Measurements from ENCODE around the gene DMKN. TPM values are rescaled to one million over a fixed set of nuclear protein-coding genes. Genes with fewer than 3 reads are reported as not detected.
A peak's percentile ranks its signal among the peaks of the same experiment; 100 is the strongest.

DMKN gene
- total RNA-seq, 2 donors from 2014 or later: 3.7 to 7.5 TPM

DNA sequence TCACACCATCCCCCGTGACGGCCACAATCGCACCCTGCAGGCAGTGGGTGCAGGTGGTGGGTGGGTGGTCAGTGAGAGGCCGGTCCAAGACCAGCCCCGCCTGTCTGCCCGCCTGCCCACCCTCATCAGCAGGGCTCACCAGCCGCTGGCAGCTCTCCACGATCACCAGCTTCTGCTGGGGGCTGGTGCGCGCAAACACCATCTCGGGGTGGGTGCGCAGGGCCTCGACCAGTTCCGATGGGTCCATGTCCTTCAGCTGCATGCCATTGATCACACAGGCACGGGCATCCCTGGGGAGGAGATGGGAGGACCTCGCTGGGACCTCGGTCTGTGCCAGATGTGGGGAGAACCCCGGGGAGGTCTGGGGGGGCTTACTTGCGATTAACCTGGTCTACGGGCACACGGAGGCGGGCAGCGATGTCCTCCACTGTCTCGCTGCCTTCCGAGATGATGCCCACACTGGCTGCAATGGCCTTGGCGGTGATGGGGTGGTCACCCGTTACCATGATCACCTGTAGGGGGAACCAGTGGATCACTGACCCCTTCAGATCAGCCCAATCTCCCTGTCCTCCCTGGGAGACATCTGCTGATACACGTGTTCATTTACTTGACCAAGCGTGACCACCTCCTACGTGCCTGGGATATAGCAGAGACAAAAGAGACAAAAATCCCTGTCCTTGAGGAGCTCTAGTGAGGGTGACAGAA is 42.0 kb upstream of the DMKN start:
- H3K4me1 Mint-ChIP-seq (ENCODE audit: low read depth): peaks cover 5% of the 10 kb centered on the region
- ATAC-seq (replicated peaks in 1 of 2): no peak
- H3K9me3 Mint-ChIP-seq: no peaks in the 10 kb centered on the region
- H3K4me3 Mint-ChIP-seq: no peak overlapping the region
- H3K36me3 Mint-ChIP-seq (ENCODE audit: insufficient read depth in 2 of 2): no peaks in the 10 kb centered on the region
- no peak for DNase-seq
- H3K27ac Mint-ChIP-seq: no peak overlapping the region
- peaks cover 32% of the 10 kb centered on the region for H3K27me3 Mint-ChIP-seq (ENCODE audit: low read depth)

GRCh38 chr19:35554076-35554475 is 40.6 kb upstream of the DMKN start:
- Mint-ChIP-seq H3K27ac (no peak overlapping the region), H3K4me1 (ENCODE audit: low read depth) (peaks cover 9% of the 10 kb centered on the region), H3K4me3 (no peak overlapping the region), H3K36me3 (ENCODE audit: insufficient read depth in 2 of 2) (peaks cover 0 to 3% of the 10 kb centered on the region in 2 donors), H3K27me3 (ENCODE audit: low read depth) (peaks cover 18% of the 10 kb centered on the region), H3K9me3 (no peaks in the 10 kb centered on the region)
- ATAC-seq (replicated peaks in 1 of 2) (peak in 1 of 2 donors; percentile 18), DNase-seq (no peak)

DNA sequence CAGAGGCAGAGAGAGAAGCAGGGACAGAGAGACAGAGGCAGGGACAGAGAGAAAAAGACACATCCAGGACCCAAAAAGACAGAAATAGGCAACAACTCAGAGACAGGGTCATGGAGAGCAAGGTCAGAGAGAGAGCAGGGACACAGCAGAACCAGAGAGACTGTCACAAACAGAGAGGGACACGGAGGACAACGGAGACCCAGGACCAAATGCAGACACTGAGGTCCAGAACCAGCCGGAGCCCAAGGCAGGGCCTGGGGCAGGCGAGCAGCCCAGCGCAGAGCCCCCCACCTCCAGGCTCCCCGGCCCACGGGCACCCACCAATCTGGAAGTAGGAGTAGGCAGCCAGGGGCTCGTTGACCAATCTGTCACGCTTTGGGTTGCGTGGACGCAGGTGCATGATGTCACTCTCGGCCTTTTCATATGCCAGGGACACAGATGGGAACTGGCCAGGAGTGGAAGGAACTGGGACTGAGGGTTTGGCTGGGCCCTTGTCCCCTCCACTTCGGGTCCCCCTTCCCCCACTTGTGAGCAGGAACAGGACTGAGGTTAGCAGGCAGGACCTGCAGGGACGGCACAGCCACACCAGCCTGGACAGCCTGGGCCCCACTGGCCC is 40.0 kb upstream of the DMKN start:
- peaks cover 15% of the 10 kb centered on the region for H3K4me1 Mint-ChIP-seq (ENCODE audit: low read depth)
- ATAC-seq (replicated peaks in 1 of 2): no peak
- no peak overlapping the region for H3K4me3 Mint-ChIP-seq
- peaks cover 13% of the 10 kb centered on the region for H3K27me3 Mint-ChIP-seq (ENCODE audit: low read depth)
- H3K36me3 Mint-ChIP-seq (ENCODE audit: insufficient read depth in 2 of 2): peaks cover 0 to 3% of the 10 kb centered on the region in 2 donors
- H3K9me3 Mint-ChIP-seq: no peaks in the 10 kb centered on the region
- H3K27ac Mint-ChIP-seq: no peak overlapping the region
- DNase-seq: no peak

DNA sequence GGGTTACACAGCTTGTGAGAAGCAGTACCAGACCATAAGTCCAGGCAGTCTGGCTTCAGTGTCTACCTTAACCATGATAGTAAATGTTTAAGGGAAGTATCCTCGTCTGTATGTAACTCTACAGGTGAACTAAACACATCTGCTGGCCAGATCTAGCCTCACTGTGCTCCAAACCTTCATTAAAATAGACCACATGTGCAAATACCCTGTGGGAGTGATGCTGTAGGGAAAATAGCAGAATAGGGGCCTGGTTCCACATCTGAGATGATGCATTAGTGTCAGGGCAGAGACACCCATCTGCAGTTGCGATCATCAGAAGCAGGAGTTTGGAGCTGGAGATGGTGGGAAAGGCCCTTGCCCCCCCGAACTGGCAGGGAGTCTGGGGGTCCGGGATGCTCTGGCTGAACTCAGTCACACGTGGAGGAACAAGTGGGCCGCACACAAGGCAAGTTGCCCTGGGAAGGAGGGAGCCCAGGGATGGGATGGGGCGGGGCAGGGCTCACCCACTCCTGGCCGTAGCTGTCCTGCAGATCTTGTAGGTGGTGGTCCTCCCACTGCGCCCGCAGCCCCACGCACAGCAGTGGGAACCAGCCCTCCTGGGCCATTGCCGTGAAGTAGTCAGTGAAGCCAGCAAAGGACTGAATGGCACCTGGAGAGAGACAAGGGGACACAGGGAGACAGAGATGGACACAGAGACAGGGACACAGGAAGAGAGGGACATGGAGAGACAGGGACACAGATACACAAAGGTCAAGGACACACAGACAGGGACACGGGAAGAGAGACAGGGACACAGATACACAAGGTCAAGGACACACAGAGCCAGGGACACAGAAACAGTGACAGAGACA is 39.3 kb upstream of the DMKN start:
- H3K4me1 Mint-ChIP-seq (ENCODE audit: low read depth): peaks cover 19% of the 10 kb centered on the region

DNA sequence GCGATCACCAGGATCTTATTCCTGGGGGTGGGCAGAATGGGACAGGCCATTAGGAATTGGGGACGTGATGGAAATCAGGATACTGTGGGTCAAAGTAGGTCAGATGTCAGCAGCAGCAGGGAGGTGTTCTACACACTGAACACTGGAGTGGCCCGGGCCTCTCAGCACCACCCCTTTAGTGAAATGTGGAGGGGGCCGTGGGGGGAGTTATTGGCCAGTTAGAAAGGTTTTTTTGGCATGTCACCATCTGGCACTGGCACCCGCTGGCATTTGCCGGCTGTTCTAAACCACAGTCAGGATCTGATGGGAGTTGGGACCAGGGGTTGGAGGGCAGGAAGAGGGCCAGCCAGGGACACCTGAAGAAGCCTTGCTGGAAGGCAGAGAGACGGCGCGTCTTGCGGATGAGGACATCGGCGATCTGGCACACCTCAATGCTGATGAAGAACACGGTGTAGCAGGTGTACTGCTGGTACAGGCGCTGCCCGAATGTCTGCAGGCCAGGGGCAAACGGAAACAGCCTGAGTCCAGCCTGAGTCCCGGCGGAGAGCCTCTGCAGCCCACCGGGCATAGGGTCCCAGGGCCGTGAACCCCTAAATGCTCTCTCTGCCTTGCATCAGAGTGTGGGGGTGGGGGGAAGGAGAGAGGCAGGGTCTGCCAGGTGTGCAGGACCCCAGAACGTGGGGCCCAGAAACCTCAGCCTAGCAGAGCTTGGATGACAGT is 37.8 kb upstream of the DMKN start:
- H3K36me3 Mint-ChIP-seq (ENCODE audit: insufficient read depth in 2 of 2): peaks cover 2 to 5% of the 10 kb centered on the region in 2 donors
- H3K27ac Mint-ChIP-seq: no peak overlapping the region
- DNase-seq (no peak), ATAC-seq (replicated peaks in 1 of 2) (no peak)
- H3K9me3 Mint-ChIP-seq: no peaks in the 10 kb centered on the region
- H3K27me3 Mint-ChIP-seq (ENCODE audit: low read depth): no peaks in the 10 kb centered on the region
- H3K4me1 Mint-ChIP-seq (ENCODE audit: low read depth): peaks cover 29% of the 10 kb centered on the region
- H3K4me3 Mint-ChIP-seq: no peak overlapping the region

More for the DNA sequence above, 39.3 kb upstream of the DMKN start:
- Mint-ChIP-seq H3K36me3 (ENCODE audit: insufficient read depth in 2 of 2) (peaks cover 0 to 3% of the 10 kb centered on the region in 2 donors), H3K27me3 (ENCODE audit: low read depth) (peaks cover 9% of the 10 kb centered on the region), H3K27ac (no peak overlapping the region), H3K9me3 (no peaks in the 10 kb centered on the region), H3K4me3 (no peak overlapping the region)
- ATAC-seq (replicated peaks in 1 of 2): no peak
- DNase-seq: no peak

- H3K27me3 Mint-ChIP-seq (ENCODE audit: low read depth): no peaks in the 10 kb centered on the region
- peaks cover 5 to 7% of the 10 kb centered on the region in 2 donors for H3K36me3 Mint-ChIP-seq (ENCODE audit: insufficient read depth in 2 of 2)
- DNase-seq (no peak), ATAC-seq (replicated peaks in 1 of 2) (no peak)
- H3K4me3 Mint-ChIP-seq: no peak overlapping the region
- peaks cover 32% of the 10 kb centered on the region for H3K4me1 Mint-ChIP-seq (ENCODE audit: low read depth)
- no peaks in the 10 kb centered on the region for H3K9me3 Mint-ChIP-seq
- H3K27ac Mint-ChIP-seq: no peak overlapping the region
Measured at GRCh38 chr19:35549879-35550523, 36.6 kb upstream of the DMKN start.

DNA sequence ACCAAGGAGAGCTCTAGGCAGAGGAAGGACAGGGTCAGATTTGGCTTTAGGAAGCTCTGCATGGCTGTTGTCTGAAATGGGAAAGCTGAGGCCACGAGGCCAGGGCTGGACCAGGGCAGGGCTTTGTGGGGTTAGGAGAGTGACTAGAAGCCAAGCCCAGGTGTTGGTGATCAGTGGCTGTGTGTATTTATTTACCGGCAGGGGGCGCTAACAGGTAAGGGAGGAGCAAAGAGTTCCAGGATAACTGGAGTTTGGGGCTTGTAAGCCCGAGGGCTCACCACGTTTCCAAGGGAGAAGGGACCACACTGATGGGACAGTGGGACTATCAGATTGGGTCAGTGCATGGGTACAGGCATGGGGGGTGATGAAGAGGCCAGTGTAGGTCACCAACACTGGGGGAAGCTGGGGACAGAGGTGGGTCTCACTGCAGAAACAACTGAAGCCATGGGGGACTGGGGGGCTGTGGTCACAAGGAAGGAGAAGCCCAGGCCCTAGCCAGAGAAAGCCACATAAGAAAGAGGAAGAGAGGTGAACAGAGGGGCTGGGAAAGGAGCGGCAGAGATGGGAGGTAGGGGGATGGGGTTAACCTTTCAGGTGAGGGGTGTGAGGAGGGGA is 35.8 kb upstream of the DMKN start:
- no peaks in the 10 kb centered on the region for H3K27me3 Mint-ChIP-seq (ENCODE audit: low read depth)
- peaks cover 5 to 7% of the 10 kb centered on the region in 2 donors for H3K36me3 Mint-ChIP-seq (ENCODE audit: insufficient read depth in 2 of 2)
- H3K4me3 Mint-ChIP-seq: no peak overlapping the region
- no peaks in the 10 kb centered on the region for H3K9me3 Mint-ChIP-seq
- DNase-seq: peak; percentile 65 to 69
- H3K27ac Mint-ChIP-seq: no peak overlapping the region
- no peak for ATAC-seq (replicated peaks in 1 of 2)
- peaks cover 37% of the 10 kb centered on the region for H3K4me1 Mint-ChIP-seq (ENCODE audit: low read depth)

DNA sequence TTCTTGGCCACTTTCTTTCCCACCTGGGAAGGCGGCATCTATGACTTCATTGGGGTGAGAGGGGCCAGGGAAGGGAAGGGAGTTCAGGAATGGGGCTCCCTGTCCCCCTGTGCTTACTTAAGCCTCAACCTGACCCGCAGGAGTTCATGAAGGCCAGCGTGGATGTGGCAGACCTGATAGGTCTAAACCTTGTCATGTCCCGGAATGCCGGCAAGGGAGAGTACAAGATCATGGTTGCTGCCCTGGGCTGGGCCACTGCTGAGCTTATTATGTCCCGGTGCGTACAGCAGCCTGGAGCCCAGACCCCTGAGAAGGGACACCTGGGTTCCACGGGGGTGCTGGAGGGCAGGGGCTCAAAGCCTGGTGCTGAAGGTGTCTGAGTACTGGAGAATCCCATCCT is 33.1 kb upstream of the DMKN start:
- DNase-seq (no peak), ATAC-seq (replicated peaks in 1 of 2) (no peak)
- Mint-ChIP-seq H3K9me3 (no peaks in the 10 kb centered on the region), H3K36me3 (ENCODE audit: insufficient read depth in 2 of 2) (peaks cover 5 to 7% of the 10 kb centered on the region in 2 donors), H3K27me3 (ENCODE audit: low read depth) (no peaks in the 10 kb centered on the region), H3K4me3 (peak overlapping the region; percentile 96 to 98), H3K27ac (peak overlapping the region; percentile 64), H3K4me1 (ENCODE audit: low read depth) (peaks cover 42% of the 10 kb centered on the region)

GRCh38 chr19:35545855-35546381 is 32.5 kb upstream of the DMKN start:
- Mint-ChIP-seq H3K36me3 (ENCODE audit: insufficient read depth in 2 of 2) (peaks cover 5 to 7% of the 10 kb centered on the region in 2 donors), H3K27me3 (ENCODE audit: low read depth) (no peaks in the 10 kb centered on the region), H3K4me1 (ENCODE audit: low read depth) (peaks cover 42% of the 10 kb centered on the region), H3K4me3 (peak overlapping the region; percentile 96 to 98), H3K27ac (peak overlapping the region; percentile 88), H3K9me3 (no peaks in the 10 kb centered on the region)
- ATAC-seq (replicated peaks in 1 of 2) (peak; percentile 84 to 89), DNase-seq (peak; percentile 77 to 78)

GRCh38 chr19:35545001-35545854 is 31.8 kb upstream of the DMKN start, which contains the start of gene TMEM147:
Gene TMEM147 (plus strand): TSS chr19:35545626. CDS start chr19:35545740, 114 bp downstream.
- H3K9me3 Mint-ChIP-seq: no peaks in the 10 kb centered on the region
- peak within 1 kb of the TSS; percentile 88 for H3K27ac Mint-ChIP-seq
- peak within 1 kb of the TSS; percentile 96 to 98 for H3K4me3 Mint-ChIP-seq
- peak; percentile 85 to 93 for DNase-seq
- H3K36me3 Mint-ChIP-seq (ENCODE audit: insufficient read depth in 2 of 2): peaks cover 5 to 7% of the 10 kb centered on the region in 2 donors
- peak; percentile 77 to 85 for ATAC-seq (replicated peaks in 1 of 2)
- no peaks in the 10 kb centered on the region for H3K27me3 Mint-ChIP-seq (ENCODE audit: low read depth)
- peaks cover 44% of the 10 kb centered on the region for H3K4me1 Mint-ChIP-seq (ENCODE audit: low read depth)

GRCh38 chr19:35544110-35544802 is 30.8 kb upstream of the DMKN start:
- ATAC-seq (replicated peaks in 1 of 2) (no peak), DNase-seq (no peak)
- no peaks in the 10 kb centered on the region for H3K27me3 Mint-ChIP-seq (ENCODE audit: low read depth)
- peaks cover 5 to 6% of the 10 kb centered on the region in 2 donors for H3K36me3 Mint-ChIP-seq (ENCODE audit: insufficient read depth in 2 of 2)
- peak overlapping the region; percentile 96 to 98 for H3K4me3 Mint-ChIP-seq
- no peak overlapping the region for H3K27ac Mint-ChIP-seq
- no peaks in the 10 kb centered on the region for H3K9me3 Mint-ChIP-seq
- H3K4me1 Mint-ChIP-seq (ENCODE audit: low read depth): peaks cover 45% of the 10 kb centered on the region

All from activated T-cell treated with anti-CD3 and anti-CD28 coated beads, Interleukin-2, amount 50 U/mL, for 72 hours (primary cell).